Measurements from ENCODE around the gene EIF4EBP3.
"Not testable (repeated sequence)": the region's sequence is repeated elsewhere in the genome, so short reads cannot be mapped to it uniquely, and the experiment has no call there.

Gene EIF4EBP3

DNA sequence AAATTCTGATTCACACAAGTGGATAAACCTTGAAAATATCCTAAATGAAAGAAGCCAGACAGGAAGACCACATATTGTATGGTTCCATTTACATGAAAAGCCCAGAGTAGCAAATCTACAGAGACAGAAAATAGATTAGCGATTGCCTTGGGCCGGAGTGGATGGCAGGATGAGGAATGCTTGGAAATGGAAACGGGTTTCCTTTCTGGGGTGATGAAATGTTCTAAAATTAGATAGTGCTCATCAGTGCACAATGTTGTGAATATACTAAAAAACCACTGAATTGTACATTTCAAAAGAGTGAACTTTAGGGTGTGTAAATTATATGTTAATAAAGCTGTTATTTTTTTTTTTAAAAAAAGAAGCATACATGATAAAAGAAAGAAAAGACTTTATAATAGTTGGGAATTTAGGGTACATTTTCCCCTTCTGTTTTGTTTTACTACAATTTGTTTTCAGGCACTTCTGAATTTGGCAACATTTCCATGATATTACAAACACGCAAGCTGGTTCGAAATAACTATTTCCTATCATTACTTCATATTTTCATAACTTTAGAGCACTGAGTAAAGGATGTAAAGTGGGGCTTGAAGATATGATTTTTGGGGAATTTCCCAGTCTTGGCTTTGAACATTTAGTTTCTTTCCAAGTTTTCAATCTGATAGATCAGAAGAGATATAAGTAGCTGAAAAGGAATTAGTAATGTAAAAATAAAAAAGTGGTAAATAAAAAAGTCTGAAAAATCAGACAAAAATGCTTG is 41.0 kb downstream of the EIF4EBP3 start:
- DNase-seq, result no peak

DNA sequence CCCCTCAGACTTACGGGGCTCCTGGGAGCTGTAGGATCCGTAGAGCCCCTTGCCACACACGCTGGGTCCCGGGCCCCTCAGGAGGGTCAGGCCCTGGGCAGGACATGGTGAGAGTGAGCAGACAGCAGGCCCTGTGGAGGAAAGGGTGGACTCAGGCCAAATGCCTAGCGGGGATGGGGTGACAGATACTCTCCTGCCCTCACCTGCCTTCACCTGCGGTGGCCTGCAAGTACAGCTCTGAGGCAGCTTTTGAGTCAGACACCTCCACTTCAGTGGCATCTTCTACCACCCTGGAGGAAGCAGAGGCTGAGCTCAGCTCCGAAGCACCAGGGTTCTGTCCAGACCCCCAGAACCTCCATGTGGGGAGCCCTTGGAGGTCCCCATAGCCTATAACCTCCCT is 43.4 kb downstream of the EIF4EBP3 start:
- no peak for DNase-seq

DNA sequence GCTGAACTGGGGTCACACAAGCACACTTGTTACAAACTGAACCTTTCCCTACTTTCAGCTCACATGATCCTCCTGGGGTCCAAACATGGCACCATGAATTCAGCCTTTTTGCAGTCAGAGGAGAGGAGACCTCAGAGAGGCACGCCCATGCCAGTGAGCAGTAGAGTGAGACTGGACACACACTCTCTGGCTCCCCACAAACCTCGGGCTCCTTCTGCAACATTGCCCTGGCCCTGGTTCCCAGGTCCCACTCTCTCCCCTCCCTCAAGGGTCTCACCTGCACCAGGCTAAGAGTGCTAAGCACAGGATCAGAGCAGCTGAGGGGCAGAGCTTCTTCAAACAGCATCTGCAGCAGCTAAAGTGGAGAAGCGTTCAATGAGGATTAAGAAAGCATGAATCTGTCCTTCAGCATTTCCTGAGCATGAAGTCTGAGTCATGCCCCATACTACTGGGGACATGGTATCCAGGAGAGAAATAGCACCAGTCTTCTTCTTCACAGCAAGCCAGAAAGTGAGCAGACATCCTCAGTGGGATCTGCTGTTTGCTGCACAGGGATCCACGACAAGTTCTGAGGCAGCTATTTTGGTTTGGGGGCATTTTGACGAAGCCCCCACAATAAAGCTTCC is 44.4 kb downstream of the EIF4EBP3 start:
- no peak for DNase-seq

DNA sequence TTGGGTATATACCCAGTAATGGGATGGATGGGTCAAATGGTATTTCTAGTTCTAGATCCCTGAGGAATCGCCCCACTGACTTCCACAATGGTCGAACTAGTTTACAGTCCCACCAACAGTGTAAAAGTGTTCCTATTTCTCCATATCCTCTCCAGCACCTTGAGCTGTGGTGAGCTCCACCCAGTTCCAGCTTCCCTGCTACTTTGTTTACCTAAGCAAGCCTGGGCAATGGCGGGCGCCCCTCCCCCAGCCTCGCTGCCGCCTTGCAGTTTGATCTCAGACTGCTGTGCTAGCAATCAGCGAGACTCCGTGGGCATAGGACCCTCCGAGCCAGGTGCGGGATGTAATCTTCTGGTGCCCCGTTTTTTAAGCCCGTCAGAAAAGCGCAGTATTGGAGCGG is 45.6 kb downstream of the EIF4EBP3 start:
- DNase-seq, result not testable (repeated sequence)

DNA sequence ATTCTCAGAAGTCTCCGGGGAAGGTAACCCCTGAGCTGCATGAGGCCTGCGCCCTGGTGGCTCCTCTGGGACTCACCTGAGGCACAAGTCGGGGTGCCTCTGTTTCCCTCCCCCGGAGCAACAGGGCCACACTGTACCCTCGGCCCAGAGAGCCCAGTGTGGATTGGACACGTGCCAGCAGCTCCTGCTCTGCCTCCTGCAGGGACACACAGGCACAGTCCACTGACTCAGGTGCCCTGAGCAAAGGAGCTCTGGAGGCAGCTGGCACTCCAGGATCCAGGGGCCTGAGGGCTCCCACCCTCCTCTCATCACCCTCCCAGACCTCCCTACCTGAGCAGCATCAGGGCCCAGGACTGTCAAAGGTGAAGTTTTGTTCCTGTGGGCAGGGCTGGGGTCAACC is 46.7 kb downstream of the EIF4EBP3 start:
- no peak for DNase-seq

DNA sequence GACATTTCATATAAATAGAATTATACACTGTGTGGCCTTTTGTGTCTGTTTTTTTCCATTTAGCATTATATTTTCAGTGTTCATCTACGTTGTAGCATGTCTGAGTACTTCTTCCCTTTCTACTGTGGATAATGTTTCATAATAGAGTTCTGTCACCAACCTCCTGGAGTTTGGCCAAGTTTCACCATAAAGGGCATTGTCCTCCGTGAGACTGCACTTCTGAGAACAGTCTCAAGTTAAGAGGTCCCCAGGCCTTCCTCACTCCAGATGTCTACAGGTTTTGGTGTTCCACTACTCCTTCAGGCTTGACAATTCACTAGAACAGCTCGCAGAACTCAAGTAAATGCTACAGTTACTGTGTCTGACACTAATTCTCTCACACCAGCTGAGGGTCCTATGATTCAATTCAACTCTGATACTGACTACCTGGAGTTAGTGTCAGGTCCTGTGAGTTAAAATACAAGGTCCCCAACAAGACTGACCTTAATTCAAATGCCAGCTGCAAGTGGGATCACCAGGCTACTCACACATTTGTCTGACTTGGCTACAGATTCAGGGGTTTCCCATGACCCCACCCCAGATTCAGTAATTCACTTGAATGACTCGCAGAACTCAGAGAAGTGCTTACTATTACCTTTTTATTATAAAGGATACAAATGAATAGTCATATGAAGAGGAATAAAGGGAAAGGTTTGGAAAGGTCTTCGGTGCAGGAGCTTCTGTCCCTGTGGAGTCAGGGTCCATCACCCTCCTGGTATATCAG is 48.3 kb downstream of the EIF4EBP3 start:
- DNase-seq, result no peak

DNA sequence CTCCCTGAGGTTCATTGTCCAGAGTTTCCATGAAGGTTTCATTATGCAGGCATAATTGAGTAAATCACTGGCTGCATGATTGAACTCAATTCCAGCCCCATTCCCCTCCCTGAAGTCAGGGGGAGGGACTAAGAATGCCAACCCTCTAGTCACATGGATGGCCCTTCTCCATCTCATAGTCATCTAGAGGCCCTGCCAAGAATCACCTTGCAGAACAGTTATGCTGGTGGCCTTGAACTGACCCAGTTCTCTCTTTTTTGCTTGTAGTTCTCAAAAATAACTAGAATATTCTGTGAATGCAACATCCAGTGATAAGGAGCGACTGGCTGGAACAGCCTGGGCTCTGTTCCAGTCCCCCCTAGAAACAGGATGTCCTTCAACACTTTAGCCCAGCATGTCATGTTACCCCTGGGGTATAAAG is 48.9 kb downstream of the EIF4EBP3 start:
- DNase-seq, result no peak

DNA sequence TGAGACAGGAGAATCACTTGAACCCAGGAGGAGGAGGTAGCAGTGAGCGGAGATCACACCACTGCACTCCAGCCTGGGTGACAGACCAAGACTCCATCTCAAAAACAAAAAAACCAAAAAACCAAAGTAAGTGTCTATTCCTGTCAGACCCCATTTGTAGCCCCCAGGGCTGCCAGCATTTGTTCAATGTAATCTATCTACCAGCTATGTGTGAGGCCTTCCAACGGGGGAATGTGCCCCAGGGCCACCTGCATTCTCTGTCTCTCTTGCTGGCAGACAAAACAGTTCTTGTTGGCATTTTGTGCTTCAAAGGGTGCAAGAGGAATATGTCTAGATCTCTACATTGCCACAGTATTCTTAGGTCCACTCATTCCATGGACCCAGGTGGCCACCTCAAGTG is 51.4 kb downstream of the EIF4EBP3 start:
- no peak for DNase-seq
